SW480 (cell line): ENCODE results near the gene SPON2.

ENCODE experiments used
- DNase-seq: peaks from one replicate; pipeline ENCODE4 v3.0.0-alpha.2; 2016; ENCODE audit warnings: low spot score

The SPON2 gene

DNA sequence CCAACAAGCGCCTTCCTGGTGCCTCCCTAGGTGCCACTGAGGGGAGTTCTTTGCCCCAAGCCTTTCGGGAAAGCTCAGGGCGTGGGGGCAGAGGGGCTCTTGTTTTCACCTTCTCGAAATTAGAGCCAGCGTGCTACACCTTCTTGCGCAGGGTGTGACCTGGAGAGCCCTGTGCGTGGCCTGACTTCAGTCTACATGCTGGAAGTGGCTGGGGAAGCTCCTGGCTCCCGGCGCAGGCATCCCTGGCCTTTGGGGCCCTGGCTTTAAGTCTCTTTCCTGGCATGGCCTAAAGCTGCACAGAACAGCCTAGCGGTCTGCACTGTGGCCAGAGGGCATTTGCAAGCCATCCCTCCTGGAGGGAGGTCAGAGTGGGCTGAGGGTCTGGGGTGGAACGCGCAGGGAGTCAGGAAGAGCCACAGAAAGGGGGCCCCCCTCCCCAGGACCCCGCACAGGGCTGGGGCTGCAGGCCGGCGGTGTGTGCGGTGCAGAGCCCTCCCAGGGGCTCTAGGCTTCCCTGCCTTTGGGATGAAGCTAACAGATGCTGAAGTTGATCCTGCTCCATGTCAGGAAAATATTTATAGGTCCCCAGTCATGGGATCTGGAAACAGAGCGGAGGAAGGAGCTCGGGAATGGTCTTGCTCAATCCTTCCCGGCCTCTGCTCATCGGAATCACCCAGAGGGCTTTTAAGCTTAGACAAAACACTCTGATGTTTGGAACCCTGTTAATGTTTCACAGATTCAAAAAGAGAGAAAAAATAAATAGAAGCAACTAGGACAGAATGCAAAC, 781 bp upstream of the SPON2 start:
- DNase-seq, result no peak

DNA sequence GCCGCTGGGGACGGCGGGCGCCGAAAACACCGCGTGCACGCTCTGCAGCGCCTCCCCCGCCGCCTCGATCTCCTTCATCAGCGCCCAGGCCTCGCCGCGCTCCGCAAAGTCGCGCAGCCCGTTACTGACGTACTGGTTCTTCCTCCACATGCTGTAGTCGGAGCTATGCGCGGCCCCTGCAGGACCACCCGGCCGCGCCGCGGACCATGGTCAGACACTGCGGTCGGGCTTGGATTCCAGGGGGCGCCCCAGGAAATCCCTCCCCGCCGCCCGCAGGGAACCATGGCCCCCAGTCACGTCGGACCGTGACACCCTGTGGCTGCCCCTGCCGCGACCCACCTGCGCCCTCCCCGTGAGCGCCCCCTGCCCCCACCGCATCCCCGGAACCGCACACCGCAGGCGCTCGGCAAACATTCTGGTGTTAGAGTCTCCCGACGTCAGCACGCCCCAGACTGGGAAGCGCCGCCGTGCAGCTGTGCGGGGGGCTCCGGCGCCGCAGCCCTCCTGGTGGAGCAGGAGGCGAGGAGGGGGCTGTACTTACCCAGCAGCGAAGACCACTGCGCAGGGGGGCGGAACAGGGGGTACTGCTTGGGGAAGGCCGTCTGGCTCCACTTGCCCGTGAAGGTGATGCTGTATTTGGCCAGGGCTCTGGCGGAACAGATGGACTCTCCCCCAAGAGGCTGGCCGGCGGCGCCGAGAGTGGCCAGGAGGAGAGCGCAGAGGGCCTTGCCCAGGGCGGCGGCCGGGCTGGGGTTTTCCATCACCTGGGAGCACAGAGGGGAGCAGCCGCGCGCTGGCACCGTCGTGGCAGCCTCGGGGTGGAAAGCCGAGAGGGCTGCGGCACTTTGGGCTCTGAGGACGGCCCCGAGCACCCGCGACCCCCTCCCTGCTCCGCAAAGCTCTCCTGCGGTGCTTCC, 814 bp downstream of the SPON2 start:
- no peak for DNase-seq

DNA sequence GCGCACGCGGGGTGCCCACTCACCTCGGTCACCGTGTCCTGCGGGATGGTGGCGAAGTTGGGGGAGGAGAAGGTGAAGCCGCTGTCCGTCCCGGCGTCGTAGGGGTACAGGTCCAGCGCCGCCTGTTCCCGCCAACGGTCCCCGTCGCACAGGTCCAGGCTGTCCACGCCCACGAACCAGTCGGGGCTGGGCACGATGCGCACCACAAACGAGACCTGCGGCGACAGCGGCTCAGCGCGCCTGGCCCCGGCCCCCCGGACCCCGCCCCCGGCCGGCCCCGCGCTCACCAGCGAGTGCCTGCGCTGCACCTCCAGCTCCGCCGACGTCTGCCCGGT, 1.4 kb downstream of the SPON2 start:
- no peak for DNase-seq

DNA sequence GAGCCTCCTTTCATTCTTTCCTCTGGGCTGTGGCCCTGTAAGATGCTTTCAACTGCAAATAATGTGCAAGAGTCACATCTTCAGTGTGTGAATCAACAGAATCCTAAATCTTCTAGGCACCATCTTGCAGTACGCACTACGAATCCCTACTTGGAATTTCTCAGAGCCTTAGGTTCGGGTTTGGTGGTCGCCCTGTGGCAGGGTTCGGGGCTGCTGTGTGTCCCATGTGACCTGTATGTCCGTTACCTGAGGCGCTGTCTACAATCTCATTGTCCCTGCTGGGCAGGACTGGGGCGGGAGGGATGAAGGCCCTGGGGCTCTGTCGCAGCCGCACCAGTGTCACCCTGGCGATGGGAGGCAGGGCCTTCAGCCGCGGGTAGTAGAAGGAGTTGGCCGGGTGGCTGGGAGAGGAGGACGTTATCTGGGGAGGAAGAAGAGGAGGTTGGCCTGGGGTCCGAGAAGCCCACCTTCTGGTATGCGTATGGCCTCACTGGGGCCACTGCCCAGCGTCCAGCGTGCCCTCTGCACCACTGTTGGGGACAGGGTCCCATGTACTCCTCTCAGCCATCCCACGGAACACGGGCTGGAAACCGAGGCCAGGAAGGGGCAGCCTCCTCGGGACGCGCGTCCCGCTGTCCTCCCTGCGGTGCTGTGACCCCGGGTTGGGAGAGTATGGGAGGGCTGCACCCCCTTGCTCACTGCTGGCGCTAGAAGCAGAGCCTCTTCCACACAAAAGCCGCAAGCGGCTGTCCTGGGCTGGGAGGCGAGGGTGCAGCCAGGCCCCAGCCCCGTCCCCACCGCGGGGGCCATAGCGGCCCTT, 2.0 kb downstream of the SPON2 start:
- DNase-seq, result no peak

DNA sequence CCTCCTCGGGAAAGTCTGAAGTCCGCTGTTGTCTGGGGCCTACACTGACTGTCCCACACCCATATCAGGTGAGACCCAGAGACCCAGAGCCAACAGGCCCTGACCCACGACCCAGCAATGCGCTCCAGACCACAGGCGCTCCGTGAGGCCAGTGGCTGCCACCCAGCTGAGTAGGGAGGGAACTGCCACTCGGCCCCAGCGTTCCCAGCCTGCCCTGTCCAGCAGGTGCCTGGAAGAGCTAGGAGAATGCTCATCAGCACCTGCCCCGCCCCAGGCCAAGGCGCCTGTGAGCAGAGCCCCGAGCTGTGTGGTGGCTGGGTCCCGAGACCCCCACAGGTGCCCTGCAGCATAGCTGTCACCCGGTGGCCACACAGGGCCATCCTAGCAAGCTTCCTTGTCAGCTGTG, 2.7 kb downstream of the SPON2 start:
- no peak for DNase-seq

DNA sequence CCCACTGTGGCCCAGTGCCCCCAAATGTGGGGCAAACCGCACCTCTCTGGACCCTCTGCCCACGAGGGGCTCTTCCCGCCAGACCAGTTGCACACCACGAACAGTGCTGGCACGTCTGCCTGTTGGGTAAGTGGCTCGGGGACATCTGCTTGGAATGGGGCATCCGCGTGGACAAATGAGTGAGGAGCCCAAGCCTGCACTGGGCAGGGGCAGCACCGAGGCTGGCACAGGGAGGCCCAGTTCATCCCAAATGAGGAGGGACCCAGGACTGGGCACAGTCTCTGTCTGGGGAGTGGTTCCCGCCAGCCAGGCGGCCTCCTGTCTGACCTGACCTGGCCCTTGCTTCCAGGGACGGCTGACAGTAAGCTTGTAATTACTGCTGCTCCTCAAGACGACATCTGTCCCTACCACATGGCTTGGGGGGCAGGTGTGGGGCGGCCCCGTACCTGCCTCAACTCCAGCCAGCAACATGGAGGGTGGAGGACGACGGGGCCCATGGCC, 3.2 kb downstream of the SPON2 start:
- DNase-seq, result no peak

DNA sequence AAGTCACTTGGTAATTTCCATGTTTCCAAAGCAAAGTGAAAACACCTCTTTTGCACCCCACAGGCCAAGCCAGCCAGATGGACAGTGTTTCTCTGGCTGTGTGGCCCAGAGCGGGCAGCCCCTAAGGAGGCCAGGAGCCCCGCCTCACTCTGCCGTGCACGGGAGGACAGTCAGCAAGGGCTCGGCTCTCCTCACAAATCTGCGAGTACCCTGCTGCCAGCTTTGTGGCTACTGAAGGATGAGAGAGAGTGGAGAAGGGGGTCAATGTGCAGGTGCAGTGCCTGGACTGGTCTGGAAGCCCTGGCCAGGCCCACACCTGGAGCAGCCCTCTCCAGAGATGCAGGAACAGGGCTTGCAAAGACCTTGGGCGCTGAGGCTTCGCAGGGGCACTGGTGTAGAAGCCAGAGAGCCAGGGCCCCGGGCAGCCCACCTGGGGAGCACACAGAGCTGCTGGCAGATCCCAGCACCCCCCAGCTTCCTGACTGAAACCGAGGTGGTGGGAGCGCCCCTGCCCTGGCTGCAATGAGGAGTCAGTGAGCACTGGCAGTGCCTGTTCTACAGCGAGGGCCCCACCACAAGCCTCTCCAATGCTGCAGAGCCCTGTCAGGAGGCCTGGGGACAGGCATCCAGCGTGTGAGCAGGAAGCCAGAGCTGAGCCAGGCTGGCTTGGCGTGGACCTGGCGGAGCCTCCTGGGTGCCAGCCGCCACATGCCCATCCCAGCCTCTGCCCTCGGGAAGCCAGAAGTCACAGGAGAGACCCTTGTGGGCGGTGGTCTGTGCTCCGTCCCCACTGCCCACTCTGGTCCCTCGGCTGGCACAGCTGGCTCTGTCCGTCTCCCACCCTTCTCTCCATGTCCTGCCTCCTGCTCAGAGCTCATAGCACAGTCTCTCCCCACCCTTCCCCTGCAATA, 3.9 kb downstream of the SPON2 start:
- no peak for DNase-seq

DNA sequence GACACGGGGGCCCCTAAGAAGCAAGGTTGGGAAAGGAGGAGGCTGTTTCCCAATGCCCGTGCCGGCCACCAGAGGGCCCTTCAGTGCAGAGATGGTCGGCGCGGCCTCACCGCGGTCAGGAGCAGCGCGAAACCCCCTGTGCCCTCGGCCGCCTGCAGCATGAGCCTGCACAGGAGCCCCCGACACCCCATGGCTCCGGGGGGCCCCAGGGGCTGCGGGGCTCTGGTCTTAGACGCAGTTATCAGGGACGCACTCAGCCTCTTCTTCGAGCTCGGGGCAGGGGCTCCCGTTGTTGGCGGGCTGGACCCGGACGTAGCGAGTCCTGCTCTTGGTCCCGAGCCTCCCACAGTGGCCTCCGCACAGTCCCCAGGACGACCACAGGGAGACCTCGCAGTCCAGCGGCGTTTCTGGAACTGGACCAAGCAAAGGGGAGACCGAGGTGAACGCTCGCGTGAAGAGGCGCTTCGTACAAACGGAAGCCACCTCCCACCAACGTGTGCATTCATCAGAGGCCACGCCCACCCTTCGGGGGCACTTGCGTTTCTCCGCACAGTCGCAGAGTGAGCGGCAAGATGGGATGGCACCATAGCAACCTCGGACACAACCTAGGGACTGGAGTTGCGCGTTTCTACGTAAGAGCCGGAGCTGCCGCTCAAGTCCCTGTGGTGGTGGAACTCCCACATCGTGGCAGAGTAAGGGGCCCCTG, 5.0 kb downstream of the SPON2 start:
- DNase-seq, result no peak

DNA sequence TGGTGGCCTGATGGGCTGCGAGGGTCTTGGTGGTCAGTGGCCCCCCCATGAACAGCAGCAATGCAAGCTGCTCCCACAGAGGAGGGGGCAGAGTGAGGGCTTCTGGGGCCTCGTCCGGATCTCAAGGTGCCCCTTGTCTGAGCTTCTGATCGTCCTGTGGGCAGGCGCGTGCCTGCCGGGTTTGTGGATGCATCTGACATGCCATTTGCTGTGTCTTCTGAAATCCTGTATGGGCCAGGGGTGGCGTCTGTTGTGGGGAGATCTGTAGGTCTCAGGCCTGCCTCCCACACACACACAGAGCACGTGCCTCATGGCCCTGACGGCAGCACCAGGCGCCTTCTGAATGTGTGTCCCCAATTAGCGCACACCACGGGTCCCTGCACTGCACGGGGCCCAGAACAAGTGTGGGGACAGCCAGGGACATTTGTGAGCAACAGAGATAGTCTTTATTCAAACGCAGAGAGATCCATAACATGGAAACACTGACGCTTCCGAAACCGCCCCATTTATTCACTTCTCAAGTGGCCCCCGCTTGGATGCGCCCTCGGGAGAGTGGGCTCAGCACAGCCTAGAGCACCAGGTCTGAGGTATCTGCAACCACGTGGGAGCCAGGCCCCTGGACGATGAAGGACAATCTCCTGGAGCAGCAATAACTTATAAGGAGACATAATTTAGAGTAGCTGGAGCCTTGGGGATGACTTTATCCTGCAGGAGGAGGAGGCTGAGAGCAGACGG, 5.7 kb downstream of the SPON2 start:
- no peak for DNase-seq

DNA sequence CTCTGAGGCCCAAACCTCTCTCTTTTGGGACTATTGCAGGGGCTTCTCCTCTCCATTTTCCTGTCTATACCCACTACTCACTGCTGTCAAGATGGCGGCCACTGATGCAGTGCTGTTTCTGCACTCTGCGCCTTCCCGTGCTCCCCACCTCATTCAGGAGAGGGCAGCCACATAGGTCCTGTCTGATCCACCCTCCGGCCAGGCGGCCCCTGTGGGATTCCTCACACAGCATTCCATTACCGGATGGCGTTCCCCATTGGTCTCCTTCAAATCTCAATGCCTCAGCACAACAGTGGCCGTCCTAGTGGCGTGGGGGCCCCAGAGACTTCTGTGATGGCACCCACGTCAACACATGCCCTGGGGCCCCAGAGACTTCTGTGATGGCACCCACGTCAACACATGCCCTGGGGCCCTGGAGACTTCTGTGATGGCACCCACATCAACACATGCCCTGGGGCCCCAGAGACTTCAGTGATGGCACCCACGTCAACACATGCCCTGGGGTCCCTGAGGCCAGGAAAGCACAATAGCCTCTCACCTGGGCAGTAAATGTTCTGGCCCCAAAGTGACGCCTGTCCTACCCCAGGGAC, 7.3 kb downstream of the SPON2 start:
- DNase-seq, result no peak

DNA sequence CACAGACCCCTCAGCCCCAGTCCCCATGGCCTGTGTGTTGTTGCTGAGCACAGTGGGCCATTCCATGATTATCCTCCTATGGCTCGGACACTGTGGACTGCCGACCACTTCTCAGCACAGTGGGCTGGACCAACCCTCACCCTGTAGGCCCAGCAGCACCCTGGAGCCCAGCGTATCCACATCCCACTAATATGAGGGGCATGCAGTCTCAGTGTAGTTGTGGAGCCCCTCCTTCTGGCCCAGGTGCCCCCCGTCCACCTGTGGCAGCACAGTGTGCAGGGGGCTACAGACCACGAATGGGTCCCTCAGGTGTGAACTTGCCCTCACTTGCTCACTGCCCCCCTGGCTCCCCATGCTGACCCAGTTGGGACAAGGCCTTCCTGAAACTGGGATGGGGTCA, 7.9 kb downstream of the SPON2 start:
- no peak for DNase-seq

DNA sequence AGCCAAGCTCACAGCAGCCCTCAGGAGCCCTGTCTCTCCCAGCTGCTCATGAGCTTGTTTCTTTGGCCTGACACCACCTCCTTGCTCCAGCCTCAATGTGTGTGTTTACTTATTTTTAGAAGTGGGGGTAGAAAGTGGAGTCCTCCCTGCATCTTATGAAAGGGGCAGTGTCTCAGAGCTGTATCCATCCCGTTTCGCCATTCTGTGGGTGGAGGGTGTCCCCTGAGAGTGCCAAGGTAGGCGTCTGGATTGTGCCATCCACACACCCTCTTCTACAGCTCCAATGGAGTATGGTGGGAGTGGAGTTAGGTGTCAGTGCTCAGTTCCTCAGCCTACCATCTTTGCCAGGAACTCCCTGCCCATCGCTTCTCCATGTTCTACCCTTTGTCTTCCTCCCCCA, 8.3 kb downstream of the SPON2 start:
- no peak for DNase-seq

DNA sequence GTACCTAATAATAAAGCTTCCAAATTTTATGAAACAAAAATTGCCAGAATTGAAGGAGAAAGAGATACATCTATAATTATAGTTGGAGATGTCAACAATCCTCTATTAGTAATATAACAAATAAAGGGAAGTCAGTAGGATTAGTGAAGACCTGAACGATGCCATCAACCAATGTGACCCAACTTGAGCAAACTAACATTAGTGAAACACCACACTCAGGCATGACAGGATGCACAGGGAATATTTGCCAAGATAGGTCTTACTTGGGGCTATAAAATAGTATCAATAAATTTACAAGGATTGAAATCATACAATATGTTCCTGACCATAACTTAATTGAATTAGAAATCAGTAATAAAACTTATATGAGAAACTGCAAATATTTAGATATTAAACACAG, 12.0 kb downstream of the SPON2 start:
- no peak for DNase-seq

DNA sequence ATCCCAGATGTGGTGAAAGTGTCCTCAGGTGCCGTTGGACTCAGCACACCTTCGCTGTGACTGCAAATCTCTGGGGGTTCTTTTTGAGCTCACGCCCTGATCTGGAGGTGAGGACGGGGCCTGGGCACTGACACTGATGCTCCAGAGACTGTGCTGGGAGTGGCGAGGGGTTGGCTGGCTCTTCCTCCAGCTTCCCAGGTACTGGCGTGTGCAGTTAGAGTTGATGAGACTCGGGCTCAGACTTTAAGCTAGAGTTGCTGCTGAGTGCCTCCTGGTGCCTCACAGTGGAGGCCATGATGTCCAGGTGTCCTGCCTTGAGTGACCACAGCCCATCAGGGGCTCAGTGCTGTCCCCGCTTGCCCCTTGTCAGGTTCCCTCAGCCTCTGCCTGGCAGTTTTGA, 16.3 kb downstream of the SPON2 start:
- no peak for DNase-seq

DNA sequence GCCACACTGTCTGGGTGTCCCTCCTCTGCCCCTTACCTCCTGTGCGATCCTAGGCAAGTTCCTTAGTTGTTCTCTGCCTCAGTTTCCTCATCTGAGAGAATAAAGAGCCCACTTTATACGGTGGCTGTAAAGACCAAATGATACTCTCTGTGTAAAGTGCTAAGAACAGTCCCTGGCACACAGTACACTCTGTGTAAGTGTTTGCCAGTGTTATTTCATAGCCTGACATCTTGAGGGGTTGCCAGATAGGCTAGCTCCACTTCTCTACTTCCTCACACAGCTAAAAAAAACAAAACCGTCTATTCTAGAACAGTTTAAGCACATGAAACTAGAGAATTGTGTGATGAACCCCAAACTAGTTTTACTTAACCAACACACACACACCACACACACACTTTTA, 17.1 kb downstream of the SPON2 start:
- DNase-seq, result no peak

DNA sequence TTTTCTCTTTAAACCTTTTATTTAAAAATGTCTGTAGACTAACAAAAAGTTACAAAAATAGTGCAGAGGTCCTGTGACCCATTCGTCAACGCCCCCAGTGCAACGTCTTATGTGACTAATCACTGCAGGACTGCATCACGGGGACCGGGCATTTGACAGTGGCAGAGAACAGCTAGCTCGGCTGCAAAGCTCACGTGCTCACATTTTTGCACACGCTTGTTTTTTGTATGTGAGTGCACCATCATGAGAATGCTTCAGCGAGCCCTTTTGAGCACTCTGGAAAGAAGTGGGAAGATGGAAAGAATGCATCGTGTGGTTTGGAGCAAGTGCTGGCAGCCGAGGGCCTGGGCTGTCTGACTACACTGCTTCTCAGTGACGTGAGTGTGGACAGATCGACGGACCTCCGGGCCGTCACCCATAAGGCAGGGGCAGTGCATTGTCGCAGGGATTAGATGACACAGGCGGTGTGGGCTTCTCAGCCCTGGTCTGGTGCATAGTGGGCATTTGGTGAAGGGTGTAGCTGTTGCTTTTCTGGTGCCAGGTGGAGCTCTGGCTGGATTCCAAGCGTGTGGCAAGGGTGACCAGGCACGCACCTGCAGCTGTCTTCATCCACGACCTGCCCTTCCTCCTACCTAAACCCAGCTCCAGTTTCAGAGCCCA, 17.7 kb downstream of the SPON2 start:
- peak; percentile 30 for DNase-seq

DNA sequence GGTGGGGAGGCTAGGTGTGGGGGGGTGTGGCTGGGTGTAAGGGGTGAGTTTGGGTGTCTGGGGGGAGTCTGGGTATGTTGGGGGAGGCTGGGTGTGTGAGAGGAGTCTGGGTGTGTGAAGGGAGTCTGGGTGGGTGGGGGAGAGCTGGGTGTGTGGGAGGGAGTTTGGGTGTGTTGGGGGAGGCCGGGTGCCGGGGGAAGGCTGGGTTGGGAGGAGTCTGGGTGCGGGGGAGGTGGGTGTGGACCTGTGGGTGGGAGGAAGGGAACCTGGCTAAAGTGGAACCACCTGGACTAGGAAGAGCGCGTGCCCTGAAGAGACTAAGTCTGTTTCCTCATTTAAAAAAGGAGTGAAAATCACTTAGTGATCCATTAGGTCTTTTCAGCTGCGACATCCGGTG, 18.3 kb downstream of the SPON2 start:
- DNase-seq, result no peak

DNA sequence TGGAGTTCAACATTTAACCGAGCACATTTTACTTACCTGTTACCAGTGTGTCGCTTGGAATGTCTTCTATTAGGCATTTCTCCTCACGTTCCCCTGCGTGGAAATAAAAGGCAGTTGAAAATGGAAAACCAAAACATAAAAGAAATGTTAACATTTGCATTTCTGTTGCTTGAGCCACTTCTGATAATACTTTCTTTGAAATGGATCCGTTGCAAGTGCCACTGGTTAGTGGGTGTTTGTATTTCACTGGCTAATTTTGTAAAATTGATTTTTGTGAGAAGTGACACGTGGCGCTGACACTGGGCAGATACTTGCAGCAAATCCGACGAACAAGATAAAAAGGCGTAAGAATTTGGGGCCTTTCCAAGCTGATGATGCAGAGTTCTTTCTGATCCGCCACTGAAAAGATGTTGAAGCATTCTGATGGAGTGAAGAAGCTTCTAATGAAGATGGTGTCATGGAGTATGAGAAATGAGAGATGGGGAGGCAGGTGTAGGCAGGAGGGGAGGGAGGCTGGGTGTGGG, 18.8 kb downstream of the SPON2 start:
- DNase-seq, result no peak

DNA sequence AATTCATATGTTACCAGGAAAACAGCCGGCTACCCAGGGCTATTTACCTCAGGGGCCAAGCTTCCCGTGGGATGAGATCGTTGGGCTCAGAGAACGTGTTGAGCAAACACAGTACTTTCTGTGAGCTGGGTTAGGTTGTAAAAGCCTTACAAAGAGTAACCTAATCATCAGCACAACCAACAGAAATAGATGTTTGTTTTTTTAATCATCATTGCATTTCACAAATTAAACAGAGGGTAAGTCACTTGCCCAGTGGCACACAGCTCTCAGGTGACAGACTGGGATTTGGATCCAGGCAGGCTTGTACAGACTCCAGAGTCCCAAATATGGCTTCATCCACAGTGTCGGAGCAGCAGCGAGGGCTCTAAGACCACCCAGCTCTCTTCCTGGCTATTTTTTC, 20.1 kb downstream of the SPON2 start:
- DNase-seq, result no peak
